Glutamatergic neuron (in vitro differentiated cells): Measurements from ENCODE around the gene UTY. TPM values are rescaled to one million over a fixed set of nuclear protein-coding genes. Genes with fewer than 3 reads are reported as not detected.

Source experiments
- DNase-seq: peaks from one replicate; pipeline ENCODE4 v3.0.0; 2022
- H3K27ac Mint-ChIP-seq: one replicate; pipeline ENCODE4 v1.8.0; 2020; ENCODE audit warnings: mild to moderate bottlenecking, mixed read lengths, inconsistent platforms; ENCODE audit not compliant: unreplicated experiment
- H3K27me3 Mint-ChIP-seq: one replicate; pipeline ENCODE4 v1.8.0; 2020; ENCODE audit warnings: mild to moderate bottlenecking, moderate library complexity, mixed read lengths, inconsistent platforms; ENCODE audit not compliant: unreplicated experiment
- H3K36me3 Mint-ChIP-seq: one replicate; pipeline ENCODE4 v1.8.0; 2020; ENCODE audit warnings: mild to moderate bottlenecking, mixed read lengths, inconsistent platforms; ENCODE audit not compliant: unreplicated experiment
- H3K4me1 Mint-ChIP-seq: one replicate; pipeline ENCODE4 v1.8.0; 2020; ENCODE audit warnings: mild to moderate bottlenecking, low read depth, mixed read lengths, inconsistent platforms; ENCODE audit not compliant: unreplicated experiment
- H3K4me3 Mint-ChIP-seq: one replicate; pipeline ENCODE4 v1.8.0; 2020; ENCODE audit warnings: mild to moderate bottlenecking, mixed read lengths, inconsistent platforms; ENCODE audit not compliant: unreplicated experiment
- H3K9me3 Mint-ChIP-seq: one replicate; pipeline ENCODE4 v1.8.0; 2020; ENCODE audit warnings: mild to moderate bottlenecking, moderate library complexity, mixed read lengths, inconsistent platforms; ENCODE audit not compliant: unreplicated experiment
- total RNA-seq: library from RNA; stranded (reverse); fragmentation: NEBNext Ultra II Directional; extraction: Animal tissue kit (Norgen Biotek cat#: 25700); gene quantifications from one replicate; pipeline ENCODE4 v1.2.1, GENCODE V29; 2021; ENCODE audit not compliant: unreplicated experiment
- TF ChIP-seq, protein P1 (sequence below): fragments of 200-600 bp; sonication (generic); IDR thresholded peaks from one replicate; pipeline ENCODE4 v1.5.0; 2021; ENCODE audit not compliant: partially characterized antibody, unreplicated experiment

Gene UTY
- total RNA-seq, 1 donor from 2014 or later = 28.1 TPM

DNA sequence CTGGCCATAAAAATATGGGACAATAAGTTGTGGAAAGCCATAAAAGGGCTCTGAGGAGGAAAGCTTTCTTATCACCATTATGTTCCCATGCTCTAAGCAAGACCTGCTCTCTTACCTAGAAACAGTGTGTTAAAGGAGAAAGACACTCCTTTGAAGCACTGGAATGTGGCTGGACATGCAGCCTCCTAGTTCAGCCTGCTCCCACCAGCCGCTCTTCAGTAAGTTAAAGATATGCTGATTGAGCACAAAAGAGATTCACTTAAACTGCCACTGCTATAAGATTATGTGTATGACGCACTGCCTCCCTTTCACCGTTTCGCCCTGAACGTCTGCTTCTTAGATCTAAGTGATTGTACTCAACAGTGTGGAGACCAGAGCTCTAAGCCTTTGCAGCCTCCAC, 146.0 kb downstream of the UTY start:
- Mint-ChIP-seq H3K27me3 (no peaks in the 10 kb centered on the region), H3K4me1 (no peaks in the 10 kb centered on the region), H3K4me3 (no peak overlapping the region), H3K36me3 (no peaks in the 10 kb centered on the region), H3K27ac (no peak overlapping the region), H3K9me3 (no peaks in the 10 kb centered on the region)
- TF ChIP-seq, protein P1, sequence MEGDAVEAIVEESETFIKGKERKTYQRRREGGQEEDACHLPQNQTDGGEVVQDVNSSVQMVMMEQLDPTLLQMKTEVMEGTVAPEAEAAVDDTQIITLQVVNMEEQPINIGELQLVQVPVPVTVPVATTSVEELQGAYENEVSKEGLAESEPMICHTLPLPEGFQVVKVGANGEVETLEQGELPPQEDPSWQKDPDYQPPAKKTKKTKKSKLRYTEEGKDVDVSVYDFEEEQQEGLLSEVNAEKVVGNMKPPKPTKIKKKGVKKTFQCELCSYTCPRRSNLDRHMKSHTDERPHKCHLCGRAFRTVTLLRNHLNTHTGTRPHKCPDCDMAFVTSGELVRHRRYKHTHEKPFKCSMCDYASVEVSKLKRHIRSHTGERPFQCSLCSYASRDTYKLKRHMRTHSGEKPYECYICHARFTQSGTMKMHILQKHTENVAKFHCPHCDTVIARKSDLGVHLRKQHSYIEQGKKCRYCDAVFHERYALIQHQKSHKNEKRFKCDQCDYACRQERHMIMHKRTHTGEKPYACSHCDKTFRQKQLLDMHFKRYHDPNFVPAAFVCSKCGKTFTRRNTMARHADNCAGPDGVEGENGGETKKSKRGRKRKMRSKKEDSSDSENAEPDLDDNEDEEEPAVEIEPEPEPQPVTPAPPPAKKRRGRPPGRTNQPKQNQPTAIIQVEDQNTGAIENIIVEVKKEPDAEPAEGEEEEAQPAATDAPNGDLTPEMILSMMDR = no peak
- DNase-seq = no peak

DNA sequence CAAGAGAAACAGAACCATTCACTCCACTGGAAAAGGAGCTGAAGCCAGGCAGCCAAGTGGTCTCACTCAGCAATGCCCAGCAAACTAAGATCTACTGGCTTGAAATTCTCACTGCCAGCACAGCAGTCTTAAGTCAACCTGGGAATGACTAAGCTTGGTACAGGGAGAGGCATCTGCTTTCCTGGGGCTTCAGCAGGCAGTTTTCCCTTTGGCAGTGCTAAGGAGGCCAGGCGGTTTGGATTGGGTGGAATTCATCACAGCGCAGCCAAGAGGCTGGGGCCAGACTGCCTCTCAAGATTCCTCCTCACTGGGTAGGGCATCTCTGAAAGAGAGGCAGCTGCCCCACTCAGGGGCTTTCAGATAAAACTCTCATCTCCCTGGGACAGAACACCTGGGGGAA, 149.2 kb downstream of the UTY start:
- TF ChIP-seq, protein P1 = no peak
- no peak for DNase-seq
- Mint-ChIP-seq H3K9me3 (no peaks in the 10 kb centered on the region), H3K4me1 (no peaks in the 10 kb centered on the region), H3K36me3 (no peaks in the 10 kb centered on the region), H3K27ac (no peak overlapping the region), H3K4me3 (no peak overlapping the region), H3K27me3 (no peaks in the 10 kb centered on the region)

DNA sequence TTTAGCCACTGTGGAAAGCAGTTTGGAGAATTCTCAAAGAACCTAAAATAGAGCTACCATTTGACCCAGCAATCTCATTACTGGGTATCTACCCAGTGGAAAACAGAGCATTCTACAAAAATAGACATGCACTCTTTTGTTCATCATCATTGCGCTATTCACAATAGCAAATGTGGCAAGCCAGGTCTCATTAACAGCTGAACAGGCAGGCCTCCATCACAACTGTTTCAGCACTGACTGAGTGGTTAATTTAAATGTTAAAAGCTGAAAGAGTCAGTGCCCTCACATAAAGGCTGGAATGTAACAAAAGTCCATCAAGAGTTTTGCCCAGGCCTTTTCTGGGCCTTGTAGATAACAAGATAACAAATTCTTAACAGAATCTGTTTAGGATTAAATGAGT, 166.9 kb downstream of the UTY start:
- Mint-ChIP-seq H3K27me3 (peaks cover 2% of the 10 kb centered on the region), H3K9me3 (peaks cover 3% of the 10 kb centered on the region), H3K4me1 (no peaks in the 10 kb centered on the region), H3K4me3 (no peak overlapping the region), H3K27ac (no peak overlapping the region), H3K36me3 (no peaks in the 10 kb centered on the region)
- DNase-seq = no peak
- TF ChIP-seq, protein P1 = no peak

DNA sequence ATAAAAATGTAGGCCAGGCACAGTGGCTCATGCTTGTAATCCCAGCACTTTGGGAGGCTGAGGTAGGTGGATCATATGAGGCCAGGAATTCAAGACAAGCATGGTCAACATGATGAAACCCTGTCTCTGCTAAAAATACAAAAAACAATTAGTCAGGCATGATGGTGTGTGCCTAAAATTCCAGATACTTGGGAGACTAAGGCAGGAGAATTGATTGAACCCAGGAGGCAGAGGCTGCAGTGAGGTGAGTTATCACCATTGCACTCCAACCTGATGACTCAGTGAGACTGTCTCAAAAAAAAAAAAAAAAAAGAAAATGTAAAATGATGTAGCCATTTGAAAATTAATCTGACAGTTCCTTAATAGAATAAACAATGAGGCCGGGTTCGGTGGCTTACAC, 171.9 kb downstream of the UTY start:
- Mint-ChIP-seq H3K27ac (no peak overlapping the region), H3K4me3 (no peak overlapping the region), H3K27me3 (peaks cover 2% of the 10 kb centered on the region), H3K9me3 (peaks cover 3% of the 10 kb centered on the region), H3K36me3 (no peaks in the 10 kb centered on the region), H3K4me1 (no peaks in the 10 kb centered on the region)
- DNase-seq = no peak
- TF ChIP-seq, protein P1 = no peak

DNA sequence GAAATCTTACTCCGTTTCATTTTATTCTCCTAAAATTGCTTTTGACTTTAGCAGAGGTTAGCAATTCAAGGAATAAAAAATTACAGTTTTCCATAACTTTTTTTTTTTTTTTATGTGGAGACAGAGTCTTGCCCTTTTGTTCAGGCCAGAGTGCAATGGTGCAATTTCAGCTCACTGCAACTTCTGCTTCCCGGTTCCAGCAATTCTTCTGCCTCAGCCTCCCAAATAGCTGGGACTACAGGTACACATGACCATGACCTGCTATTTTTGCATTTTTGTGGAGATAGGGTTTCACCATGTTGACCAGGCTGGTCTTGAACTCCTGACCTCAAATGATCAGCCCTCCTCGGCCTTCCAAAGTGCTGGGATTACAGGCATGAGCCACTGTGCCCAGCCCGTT, 179.0 kb downstream of the UTY start:
- TF ChIP-seq, protein P1 = no peak
- no peaks in the 10 kb centered on the region for H3K36me3 Mint-ChIP-seq
- no peak overlapping the region for H3K27ac Mint-ChIP-seq
- H3K27me3 Mint-ChIP-seq = no peaks in the 10 kb centered on the region
- H3K4me3 Mint-ChIP-seq = no peak overlapping the region
- no peaks in the 10 kb centered on the region for H3K4me1 Mint-ChIP-seq
- DNase-seq = no peak
- H3K9me3 Mint-ChIP-seq = peaks cover 2% of the 10 kb centered on the region
